ENCODE results near the gene HOXD3. TPM values are rescaled to one million over a fixed set of nuclear protein-coding genes. Genes with fewer than 3 reads are reported as not detected.

The HOXD3 gene
- total RNA-seq, 1 donor from 2014 or later, result not detected

- no peaks in the 10 kb centered on the region for H3K9me3 ChIP-seq (replicated peaks)
- no peak for TF ChIP-seq CTCF (IDR thresholded peaks at IDR 0.05; ENCODE audit: borderline replicate concordance)
- no peaks in the 10 kb centered on the region for H3K36me3 ChIP-seq
- no peak overlapping the region for H3K4me3 ChIP-seq
- DNase-seq, result no peak
- H3K4me1 ChIP-seq, result peaks cover 25% of the 10 kb centered on the region
- intact Hi-C loops (cut with micrococcal nuclease), result loop anchor here (5.0 to 10.0 kb wide), 3 partner anchors 417 to 680 kb away; no protein-coding TSS in a partner anchor
- peak overlapping the region; percentile 1 for H3K27ac ChIP-seq (replicated peaks)
- H3K27me3 ChIP-seq (ENCODE audit: low read depth), result peaks cover 100% of the 10 kb centered on the region
Measured at GRCh38 chr2:176135035-176135440, 22.1 kb upstream of the HOXD3 start.

- TF ChIP-seq CTCF (IDR thresholded peaks at IDR 0.05; ENCODE audit: borderline replicate concordance), result no peak
- Histone ChIP-seq H3K36me3 (no peaks in the 10 kb centered on the region), H3K4me3 (peak overlapping the region; percentile 64), H3K4me1 (peaks cover 27% of the 10 kb centered on the region), H3K9me3 (replicated peaks) (no peaks in the 10 kb centered on the region), H3K27me3 (ENCODE audit: low read depth) (peaks cover 100% of the 10 kb centered on the region), H3K27ac (replicated peaks) (peak overlapping the region; percentile 71)
- no peak for DNase-seq
- intact Hi-C loops (cut with micrococcal nuclease), result loop anchor here (5.0 to 10.0 kb wide), 3 partner anchors 416 to 678 kb away; no protein-coding TSS in a partner anchor
Measured at GRCh38 chr2:176136374-176137251, 20.5 kb upstream of the HOXD3 start.

- peak overlapping the region; percentile 71 for H3K27ac ChIP-seq (replicated peaks)
- no peak for DNase-seq
- H3K4me1 ChIP-seq, result peaks cover 27% of the 10 kb centered on the region
- H3K36me3 ChIP-seq, result no peaks in the 10 kb centered on the region
- intact Hi-C loops (cut with micrococcal nuclease), result loop anchor here (5.0 to 10.0 kb wide), 3 partner anchors 415 to 678 kb away; no protein-coding TSS in a partner anchor
- peak overlapping the region; percentile 64 for H3K4me3 ChIP-seq
- TF ChIP-seq CTCF (IDR thresholded peaks at IDR 0.05; ENCODE audit: borderline replicate concordance), result no peak
- H3K9me3 ChIP-seq (replicated peaks), result no peaks in the 10 kb centered on the region
- H3K27me3 ChIP-seq (ENCODE audit: low read depth), result peaks cover 100% of the 10 kb centered on the region
Measured at GRCh38 chr2:176137252-176137580, 19.9 kb upstream of the HOXD3 start.

GRCh38 chr2:176137906-176138305, 19.2 kb upstream of the HOXD3 start:
- Histone ChIP-seq H3K27ac (replicated peaks) (no peak overlapping the region), H3K36me3 (no peaks in the 10 kb centered on the region), H3K27me3 (ENCODE audit: low read depth) (peaks cover 100% of the 10 kb centered on the region), H3K9me3 (replicated peaks) (no peaks in the 10 kb centered on the region), H3K4me3 (peak overlapping the region; percentile 64), H3K4me1 (peaks cover 27% of the 10 kb centered on the region)
- no peak for TF ChIP-seq CTCF (IDR thresholded peaks at IDR 0.05; ENCODE audit: borderline replicate concordance)
- no peak for DNase-seq
- intact Hi-C loops (cut with micrococcal nuclease), result loop anchor here (5.0 to 10.0 kb wide), 3 partner anchors 414 to 677 kb away; no protein-coding TSS in a partner anchor

GRCh38 chr2:176138526-176138922, 18.6 kb upstream of the HOXD3 start:
- peaks cover 27% of the 10 kb centered on the region for H3K4me1 ChIP-seq
- no peak for TF ChIP-seq CTCF (IDR thresholded peaks at IDR 0.05; ENCODE audit: borderline replicate concordance)
- H3K27me3 ChIP-seq (ENCODE audit: low read depth), result peaks cover 100% of the 10 kb centered on the region
- no peaks in the 10 kb centered on the region for H3K36me3 ChIP-seq
- H3K27ac ChIP-seq (replicated peaks), result peak overlapping the region; percentile 45
- no peaks in the 10 kb centered on the region for H3K9me3 ChIP-seq (replicated peaks)
- intact Hi-C loops (cut with micrococcal nuclease), result loop anchor here (5.0 to 10.0 kb wide), 3 partner anchors 414 to 676 kb away; no protein-coding TSS in a partner anchor
- DNase-seq, result no peak
- H3K4me3 ChIP-seq, result no peak overlapping the region

Measured in left ventricle myocardium inferior (tissue), 1 donor.